GM12878 (cell line): Measurements from ENCODE around the gene LLCFC1. TPM values are rescaled to one million over a fixed set of nuclear protein-coding genes. Genes with fewer than 3 reads are reported as not detected.

Experiments
- ATAC-seq: fragments of 200-7000 bp; cut with Tn5 transposase; 3 replicates; pipeline ENCODE4 v1.9.1; 2020; ENCODE audit warnings: mild to moderate bottlenecking, moderate library complexity
- BruUV-seq: library from RNA; stranded (reverse); fragments of 400-500 nt; replicated peaks from 2 replicates; lab custom pipeline; 2021; lab: Mats Ljungman, UMichigan
- CTCF ChIA-PET: fragments of 300-600 bp; sonication (Branson Sonifier 250); formaldehyde crosslinking; extraction: SDS; loops from one replicate; lab custom pipeline; 2021; ENCODE audit warnings: inconsistent platforms; lab: Yijun Ruan, JAX
- POLR2A ChIA-PET: fragments of 350-600 bp; formaldehyde crosslinking; extraction: SDS; loops from one replicate; lab custom pipeline; 2021; ENCODE audit warnings: inconsistent platforms; lab: Charles Lee
- RAD21 ChIA-PET: fragments of 300-600 bp; sonication (Branson Sonifier 250); formaldehyde crosslinking; loops from one replicate; lab custom pipeline; 2023; ENCODE audit warnings: antibody characterized with exemption; ENCODE audit not compliant: unreplicated experiment; lab: Charles Lee
- SMC1A ChIA-PET: fragments of 300-600 bp; sonication (Branson Sonifier 250); formaldehyde crosslinking; loops from one replicate; lab custom pipeline; 2023; ENCODE audit not compliant: unreplicated experiment, uncharacterized antibody; lab: Charles Lee
- DNase-seq: peaks from one replicate; pipeline ENCODE4 v3.0.0-alpha.2; 2011; ENCODE audit warnings: low read depth, low spot score
- FAIRE-seq: peaks from 3 replicates; lab custom pipeline; 2011; peaks lifted over from hg19 to GRCh38; lab: Jason Lieb, UNC
- H2AFZ ChIP-seq: 2 replicates; pipeline ENCODE4 v1.6.0; 2011; ENCODE audit warnings: low read depth, low read length, control low read depth; ENCODE audit not compliant: control insufficient read depth
- H3K27ac ChIP-seq: 2 replicates; pipeline ENCODE4 v1.5.1; 2011; ENCODE audit warnings: control low read depth; ENCODE audit not compliant: control insufficient read depth, insufficient read depth
- H3K27me3 ChIP-seq, 2 experiments: replicated peaks in 1 of 2; 2 replicates each; pipeline versions ENCODE4 v1.6.0 to v1.6.1; 2011; ENCODE audit warnings: low read length in 1 of 2; ENCODE audit not compliant: control insufficient read depth in 2 of 2, insufficient read depth in 2 of 2
- H3K36me3 ChIP-seq, 2 experiments: 2 replicates each; pipeline ENCODE4 v1.5.1; 2011; ENCODE audit warnings: low read length in 1 of 2; ENCODE audit not compliant: control insufficient read depth in 2 of 2, insufficient read depth in 2 of 2
- H3K4me1 ChIP-seq: 2 replicates; pipeline ENCODE4 v1.6.1; 2011; ENCODE audit warnings: mild to moderate bottlenecking, low read length, moderate library complexity, mixed read lengths; ENCODE audit not compliant: control insufficient read depth, insufficient read depth
- H3K4me2 ChIP-seq: 2 replicates; pipeline ENCODE4 v1.6.0; 2011; ENCODE audit warnings: control low read depth; ENCODE audit not compliant: control insufficient read depth, insufficient read depth
- H3K4me3 ChIP-seq: fragments of 200-600 bp; sonication (generic); 2 replicates; pipeline ENCODE4 v1.5.1; 2016
- H3K79me2 ChIP-seq: 2 replicates; pipeline ENCODE4 v1.6.0; 2011; ENCODE audit warnings: low read length; ENCODE audit not compliant: control insufficient read depth, insufficient read depth
- H3K9ac ChIP-seq: 2 replicates; pipeline ENCODE4 v1.8.0; 2011; ENCODE audit warnings: low read length, control low read depth, mixed read lengths; ENCODE audit not compliant: control insufficient read depth, insufficient read depth
- H3K9me3 ChIP-seq: replicated peaks from 3 replicates; pipeline ENCODE4 v1.5.1; 2011; ENCODE audit warnings: mild to moderate bottlenecking, low read length; ENCODE audit not compliant: control insufficient read depth, insufficient read depth
- H4K20me1 ChIP-seq: 2 replicates; pipeline ENCODE4 v1.6.0; 2011; ENCODE audit not compliant: control insufficient read depth, insufficient read depth
- BRCA1 ChIP-seq: IDR thresholded peaks from 2 replicates; pipeline ENCODE4 v1.6.1; 2011; ENCODE audit warnings: low read depth, low read length, improper control_type of control experiment
- CBX3 ChIP-seq: fragments of 200-600 bp; sonication (generic); IDR thresholded peaks from 2 replicates; pipeline ENCODE4 v1.6.1; 2016; ENCODE audit warnings: low read depth, borderline replicate concordance
- CREB1 ChIP-seq: IDR thresholded peaks from 2 replicates; pipeline ENCODE4 v1.6.1; 2012; ENCODE audit warnings: low read depth, mild to moderate bottlenecking, inconsistent platforms
- CREM ChIP-seq: IDR thresholded peaks from 2 replicates; pipeline ENCODE4 v1.6.1; 2014; ENCODE audit warnings: antibody characterized with exemption, low read depth
- FOXM1 ChIP-seq: IDR thresholded peaks from 2 replicates; pipeline ENCODE4 v1.6.1; 2012; ENCODE audit warnings: low read depth, mild to moderate bottlenecking, inconsistent platforms, low read length, moderate library complexity
- JUND ChIP-seq: IDR thresholded peaks from 2 replicates; pipeline ENCODE4 v1.6.1; 2012; ENCODE audit warnings: low read depth, mild to moderate bottlenecking, low read length, improper control_type of control experiment, moderate library complexity
- KLF5 ChIP-seq: fragments of 450-650 bp; IDR thresholded peaks from 2 replicates; pipeline ENCODE4 v1.6.1; 2014; ENCODE audit warnings: mild to moderate bottlenecking; ENCODE audit not compliant: partially characterized antibody
- MAX ChIP-seq: IDR thresholded peaks from 2 replicates; pipeline ENCODE4 v1.6.1; 2012; ENCODE audit warnings: low read depth, low read length, improper control_type of control experiment
- NRF1 ChIP-seq: conservative IDR thresholded peaks from 2 replicates; pipeline ENCODE4 v1.6.1; 2011; ENCODE audit warnings: mild to moderate bottlenecking, low read depth, low read length, improper control_type of control experiment
- RELB ChIP-seq: fragments of 450-650 bp; IDR thresholded peaks from 2 replicates; pipeline ENCODE4 v1.6.1; 2017; ENCODE audit warnings: low read depth, mild to moderate bottlenecking, moderate library complexity
- SMARCA5 ChIP-seq: fragments of 450-650 bp; IDR thresholded peaks from 2 replicates; pipeline ENCODE4 v1.6.1; 2017; ENCODE audit warnings: mild to moderate bottlenecking
- SPI1 ChIP-seq: IDR thresholded peaks from 2 replicates; pipeline ENCODE4 v1.6.1; 2011; ENCODE audit warnings: low read depth, mild to moderate bottlenecking, low read length, moderate library complexity, borderline replicate concordance; ENCODE audit not compliant: insufficient read depth
- TARDBP ChIP-seq: IDR thresholded peaks from 2 replicates; pipeline ENCODE4 v1.6.1; 2016; ENCODE audit warnings: borderline replicate concordance
- ZNF274 ChIP-seq: IDR thresholded peaks from one replicate; pipeline ENCODE4 v1.8.0; 2011; ENCODE audit not compliant: insufficient read length, insufficient read depth
- WGBS: methylation state at CpG from one replicate; pipeline ENCODE4 v1.1.6; 2016; ENCODE audit warnings: low lambda C conversion rate; ENCODE audit not compliant: insufficient replicate concordance, insufficient coverage; ENCODE audit errors: missing lambda C conversion rate; 5-methylcytosine and 5-hydroxymethylcytosine counted together
- in situ Hi-C: fragments of 300-500 bp; cut with MboI; formaldehyde crosslinking; loops from 9 replicates; pipeline ENCODE4 v1.14.3; 2018; ENCODE audit warnings: mixed read lengths
- intact Hi-C: fragments of 100-400 bp; cut with micrococcal nuclease; formaldehyde crosslinking; loops from one replicate; pipeline ENCODE4 v1.14.2; 2022; ENCODE audit not compliant: unreplicated experiment
- polyA plus RNA-seq, 11 experiments: library from polyadenylated mRNA; depleted of rRNA in 4 of 11; unstranded in 6 of 11; stranded (reverse) in 5 of 11; fragments of >200 nt; fragmentation: Nextera tagmentation in 4 of 11; fragmentation: Illumina TruSeq in 1 of 11; extraction: Ambion mirVana in 4 of 11; extraction: Trizol in 1 of 11; gene quantifications; 1 replicate in 1 of 11; 2 replicates in 10 of 11; pipeline versions ENCODE4 v1.2.1 to v1.2.3, GENCODE V29; 2011 to 2016; ENCODE audit warnings: inconsistent platforms in 2 of 11, missing spikeins in 2 of 11, low read depth in 1 of 11
- total RNA-seq, 4 experiments: library from RNA; depleted of rRNA in 3 of 4; stranded (reverse); fragments of >200 nt in 3 of 4; fragmentation: Illumina TruSeq in 1 of 4; extraction: Trizol in 1 of 4; gene quantifications; 2 replicates each; pipeline versions ENCODE4 v1.2.1 to v1.2.3, GENCODE V29; 2013 to 2021
- TF ChIP-seq, protein P1 (sequence below): IDR thresholded peaks from 2 replicates; pipeline ENCODE4 v1.6.1; 2012; ENCODE audit warnings: mild to moderate bottlenecking, low read depth, low read length
- TF ChIP-seq, protein P2 (sequence below): fragments of 450-650 bp; IDR thresholded peaks from 2 replicates; pipeline ENCODE4 v1.6.1; 2017; ENCODE audit warnings: mild to moderate bottlenecking, low read depth, inconsistent platforms; ENCODE audit not compliant: poor library complexity, severe bottlenecking

The LLCFC1 gene
- total and polyA plus RNA-seq, 10 of the 15 experiments (the other 5 are each of a cell fraction or from before 2014, with no cell fraction given): not detected

- no peak overlapping the region for H2AFZ ChIP-seq
- H4K20me1 ChIP-seq: no peaks in the 10 kb centered on the region
- H3K9ac ChIP-seq: no peak overlapping the region
- no peak overlapping the region for H3K4me3 ChIP-seq
- no peak for DNase-seq
- no peak for FAIRE-seq
- POLR2A ChIA-PET: no interaction called here
- no peaks in the 10 kb centered on the region for H3K9me3 ChIP-seq
- no peaks in the 10 kb centered on the region for H3K36me3 ChIP-seq
- no TSS peak for BruUV-seq
- no peaks in the 10 kb centered on the region for H3K4me1 ChIP-seq
- no peak for ATAC-seq
- intact Hi-C loops: no loop called here
- RAD21 ChIA-PET: no interaction called here
- in situ Hi-C loops: no loop called here
- H3K27ac ChIP-seq: no peak overlapping the region
- 76% methylated on average over 12 of the region's 12 CpGs for WGBS
- CTCF ChIA-PET: no interaction called here
- H3K4me2 ChIP-seq: no peak overlapping the region
- no peaks in the 10 kb centered on the region; a peak in 2 of 4 replicates for H3K27me3 ChIP-seq
- no peaks in the 10 kb centered on the region for H3K79me2 ChIP-seq
- SMC1A ChIA-PET: no interaction called here
- TF ChIP-seq RELB (no peak), JUND (no peak), CREM (no peak), KLF5 (no peak), CREB1 (no peak), ZNF274 (no peak), TARDBP (no peak), FOXM1 (no peak), SPI1 (no peak), SMARCA5 (no peak), CBX3 (no peak), MAX (no peak), BRCA1 (no peak), NRF1 (no peak)
- TF ChIP-seq, protein P1, sequence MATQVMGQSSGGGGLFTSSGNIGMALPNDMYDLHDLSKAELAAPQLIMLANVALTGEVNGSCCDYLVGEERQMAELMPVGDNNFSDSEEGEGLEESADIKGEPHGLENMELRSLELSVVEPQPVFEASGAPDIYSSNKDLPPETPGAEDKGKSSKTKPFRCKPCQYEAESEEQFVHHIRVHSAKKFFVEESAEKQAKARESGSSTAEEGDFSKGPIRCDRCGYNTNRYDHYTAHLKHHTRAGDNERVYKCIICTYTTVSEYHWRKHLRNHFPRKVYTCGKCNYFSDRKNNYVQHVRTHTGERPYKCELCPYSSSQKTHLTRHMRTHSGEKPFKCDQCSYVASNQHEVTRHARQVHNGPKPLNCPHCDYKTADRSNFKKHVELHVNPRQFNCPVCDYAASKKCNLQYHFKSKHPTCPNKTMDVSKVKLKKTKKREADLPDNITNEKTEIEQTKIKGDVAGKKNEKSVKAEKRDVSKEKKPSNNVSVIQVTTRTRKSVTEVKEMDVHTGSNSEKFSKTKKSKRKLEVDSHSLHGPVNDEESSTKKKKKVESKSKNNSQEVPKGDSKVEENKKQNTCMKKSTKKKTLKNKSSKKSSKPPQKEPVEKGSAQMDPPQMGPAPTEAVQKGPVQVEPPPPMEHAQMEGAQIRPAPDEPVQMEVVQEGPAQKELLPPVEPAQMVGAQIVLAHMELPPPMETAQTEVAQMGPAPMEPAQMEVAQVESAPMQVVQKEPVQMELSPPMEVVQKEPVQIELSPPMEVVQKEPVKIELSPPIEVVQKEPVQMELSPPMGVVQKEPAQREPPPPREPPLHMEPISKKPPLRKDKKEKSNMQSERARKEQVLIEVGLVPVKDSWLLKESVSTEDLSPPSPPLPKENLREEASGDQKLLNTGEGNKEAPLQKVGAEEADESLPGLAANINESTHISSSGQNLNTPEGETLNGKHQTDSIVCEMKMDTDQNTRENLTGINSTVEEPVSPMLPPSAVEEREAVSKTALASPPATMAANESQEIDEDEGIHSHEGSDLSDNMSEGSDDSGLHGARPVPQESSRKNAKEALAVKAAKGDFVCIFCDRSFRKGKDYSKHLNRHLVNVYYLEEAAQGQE: no peak
- TF ChIP-seq, protein P2, sequence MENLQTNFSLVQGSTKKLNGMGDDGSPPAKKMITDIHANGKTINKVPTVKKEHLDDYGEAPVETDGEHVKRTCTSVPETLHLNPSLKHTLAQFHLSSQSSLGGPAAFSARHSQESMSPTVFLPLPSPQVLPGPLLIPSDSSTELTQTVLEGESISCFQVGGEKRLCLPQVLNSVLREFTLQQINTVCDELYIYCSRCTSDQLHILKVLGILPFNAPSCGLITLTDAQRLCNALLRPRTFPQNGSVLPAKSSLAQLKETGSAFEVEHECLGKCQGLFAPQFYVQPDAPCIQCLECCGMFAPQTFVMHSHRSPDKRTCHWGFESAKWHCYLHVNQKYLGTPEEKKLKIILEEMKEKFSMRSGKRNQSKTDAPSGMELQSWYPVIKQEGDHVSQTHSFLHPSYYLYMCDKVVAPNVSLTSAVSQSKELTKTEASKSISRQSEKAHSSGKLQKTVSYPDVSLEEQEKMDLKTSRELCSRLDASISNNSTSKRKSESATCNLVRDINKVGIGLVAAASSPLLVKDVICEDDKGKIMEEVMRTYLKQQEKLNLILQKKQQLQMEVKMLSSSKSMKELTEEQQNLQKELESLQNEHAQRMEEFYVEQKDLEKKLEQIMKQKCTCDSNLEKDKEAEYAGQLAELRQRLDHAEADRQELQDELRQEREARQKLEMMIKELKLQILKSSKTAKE: no peak
Measured at GRCh38 chr7:142890874-142891485, 48.3 kb upstream of the LLCFC1 start.
